Measurements from ENCODE around the gene SH2D3A.

The SH2D3A gene

DNA sequence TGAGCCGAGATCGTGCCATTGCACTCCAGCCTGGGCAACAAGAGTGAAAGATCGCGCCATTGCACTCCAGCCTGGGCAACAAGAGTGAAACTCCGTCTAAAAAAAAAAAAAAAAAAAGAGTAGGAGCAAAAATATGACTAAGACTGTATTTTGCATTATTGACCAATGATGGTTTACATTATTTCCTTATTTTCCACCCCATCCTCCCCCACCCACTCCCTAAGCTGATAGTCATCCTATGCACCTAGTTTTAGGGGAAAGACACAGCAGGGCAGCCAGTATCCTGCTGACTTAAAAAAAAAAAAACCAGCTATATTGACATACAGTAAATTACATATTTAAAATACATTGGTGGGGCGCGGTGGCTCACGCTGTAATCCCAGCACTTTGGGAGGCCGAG is 30.4 kb upstream of the SH2D3A start:
- TF ChIP-seq, protein P1, sequence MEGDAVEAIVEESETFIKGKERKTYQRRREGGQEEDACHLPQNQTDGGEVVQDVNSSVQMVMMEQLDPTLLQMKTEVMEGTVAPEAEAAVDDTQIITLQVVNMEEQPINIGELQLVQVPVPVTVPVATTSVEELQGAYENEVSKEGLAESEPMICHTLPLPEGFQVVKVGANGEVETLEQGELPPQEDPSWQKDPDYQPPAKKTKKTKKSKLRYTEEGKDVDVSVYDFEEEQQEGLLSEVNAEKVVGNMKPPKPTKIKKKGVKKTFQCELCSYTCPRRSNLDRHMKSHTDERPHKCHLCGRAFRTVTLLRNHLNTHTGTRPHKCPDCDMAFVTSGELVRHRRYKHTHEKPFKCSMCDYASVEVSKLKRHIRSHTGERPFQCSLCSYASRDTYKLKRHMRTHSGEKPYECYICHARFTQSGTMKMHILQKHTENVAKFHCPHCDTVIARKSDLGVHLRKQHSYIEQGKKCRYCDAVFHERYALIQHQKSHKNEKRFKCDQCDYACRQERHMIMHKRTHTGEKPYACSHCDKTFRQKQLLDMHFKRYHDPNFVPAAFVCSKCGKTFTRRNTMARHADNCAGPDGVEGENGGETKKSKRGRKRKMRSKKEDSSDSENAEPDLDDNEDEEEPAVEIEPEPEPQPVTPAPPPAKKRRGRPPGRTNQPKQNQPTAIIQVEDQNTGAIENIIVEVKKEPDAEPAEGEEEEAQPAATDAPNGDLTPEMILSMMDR (IDR thresholded peaks at IDR 0.05): no peak
- DNase-seq (ENCODE audit: low spot score): no peak
- Histone ChIP-seq H3K27ac (no peak overlapping the region), H3K4me3 (no peak overlapping the region)

DNA sequence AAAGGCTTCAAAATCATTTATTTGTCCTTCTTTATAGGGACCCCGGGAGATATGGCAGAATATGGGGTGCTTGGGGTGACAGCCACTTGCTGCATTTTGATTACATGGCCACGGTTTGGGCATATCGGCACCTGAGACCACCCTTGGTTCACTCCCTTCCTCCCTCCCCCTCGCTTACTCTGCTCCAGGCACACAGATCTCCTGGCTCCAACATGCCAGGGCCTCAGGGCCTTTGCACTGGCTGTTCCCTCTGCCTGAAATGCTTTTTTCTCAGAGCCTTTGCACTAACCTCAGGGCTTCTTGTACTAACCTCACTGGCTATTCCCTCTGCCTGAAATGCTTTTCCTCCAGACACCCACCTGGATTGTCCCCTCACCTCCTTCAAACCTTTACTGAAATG is 29.0 kb upstream of the SH2D3A start:
- H3K27ac ChIP-seq: no peak overlapping the region
- no peak overlapping the region for H3K4me3 ChIP-seq
- DNase-seq (ENCODE audit: low spot score): no peak
- TF ChIP-seq, protein P1 (IDR thresholded peaks at IDR 0.05): no peak

DNA sequence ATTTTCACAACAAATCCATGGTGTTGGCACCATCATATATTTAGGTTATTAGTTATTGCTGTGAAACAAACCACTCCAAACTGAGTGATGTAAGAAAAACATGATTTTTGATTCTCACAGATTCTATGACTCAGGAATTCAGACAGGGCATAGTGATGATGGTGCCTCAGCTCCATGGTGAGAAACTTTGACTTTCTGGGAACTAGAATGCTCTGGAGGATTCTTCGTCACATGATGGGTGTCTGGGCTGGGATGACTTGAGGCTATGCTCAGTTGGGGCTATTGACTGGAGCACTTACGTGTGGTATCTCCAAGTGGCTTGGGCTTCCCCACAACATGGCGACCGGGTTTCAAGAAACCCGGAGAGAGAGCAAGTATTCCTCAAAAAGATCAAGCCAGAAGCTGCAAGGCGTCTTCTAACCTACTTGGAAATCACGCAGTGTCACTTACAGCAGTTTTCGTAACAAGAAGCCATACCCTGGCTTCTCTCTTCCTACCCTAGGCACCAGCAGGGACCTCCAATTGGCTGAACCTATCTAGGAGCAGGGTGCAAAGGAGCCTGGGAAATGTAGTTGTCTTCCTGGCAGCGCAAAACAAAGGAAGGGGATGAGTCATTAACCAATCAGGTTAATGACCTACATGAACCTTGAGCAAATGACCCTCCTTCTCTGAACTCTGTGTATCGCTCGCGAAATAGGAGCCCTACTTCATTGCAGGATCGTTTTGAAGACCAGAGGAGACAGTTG is 27.6 kb upstream of the SH2D3A start:
- TF ChIP-seq, protein P1 (IDR thresholded peaks at IDR 0.05): no peak
- no peak overlapping the region for H3K4me3 ChIP-seq
- H3K27ac ChIP-seq: no peak overlapping the region
- DNase-seq (ENCODE audit: low spot score): no peak

DNA sequence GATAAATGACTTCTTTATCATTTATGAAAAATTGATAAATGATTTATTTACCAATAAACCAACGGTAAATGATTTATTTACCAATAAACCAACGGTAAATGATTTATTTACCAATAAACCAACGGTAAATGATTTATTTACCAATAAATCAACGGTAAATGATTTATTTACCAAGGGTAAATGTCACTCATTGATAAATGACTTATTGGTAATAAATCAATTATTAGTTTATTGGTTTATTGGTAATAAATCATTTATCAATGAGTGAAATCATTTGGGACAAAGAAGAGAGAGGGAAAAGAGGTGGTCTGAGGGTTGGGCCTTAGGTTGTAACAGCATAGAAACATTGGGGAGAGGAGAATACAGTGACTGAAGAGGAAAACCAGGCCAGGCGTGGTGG is 26.7 kb upstream of the SH2D3A start:
- TF ChIP-seq, protein P1 (IDR thresholded peaks at IDR 0.05): no peak
- DNase-seq (ENCODE audit: low spot score): no peak
- H3K27ac ChIP-seq: no peak overlapping the region
- no peak overlapping the region for H3K4me3 ChIP-seq

DNA sequence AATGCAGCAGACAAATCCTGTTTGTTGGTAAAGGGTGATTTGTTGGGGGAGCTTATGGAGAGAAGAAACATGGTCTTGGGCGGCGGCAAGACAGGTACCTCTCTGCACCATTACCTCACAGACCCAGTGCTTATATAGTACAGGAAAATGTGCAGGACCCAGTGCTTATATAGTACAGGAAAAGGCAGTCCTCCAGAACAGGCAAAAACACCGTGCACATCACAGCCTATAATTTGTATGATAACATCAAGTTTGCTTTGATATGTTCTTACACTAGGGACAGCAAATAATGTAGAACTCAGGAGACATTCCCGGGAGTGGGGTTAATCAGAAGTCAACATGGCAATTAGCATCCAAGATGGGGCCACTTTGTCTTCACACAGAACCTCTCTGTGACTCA is 26.2 kb upstream of the SH2D3A start:
- Histone ChIP-seq H3K4me3 (no peak overlapping the region), H3K27ac (no peak overlapping the region)
- DNase-seq (ENCODE audit: low spot score): no peak
- TF ChIP-seq, protein P1 (IDR thresholded peaks at IDR 0.05): no peak

DNA sequence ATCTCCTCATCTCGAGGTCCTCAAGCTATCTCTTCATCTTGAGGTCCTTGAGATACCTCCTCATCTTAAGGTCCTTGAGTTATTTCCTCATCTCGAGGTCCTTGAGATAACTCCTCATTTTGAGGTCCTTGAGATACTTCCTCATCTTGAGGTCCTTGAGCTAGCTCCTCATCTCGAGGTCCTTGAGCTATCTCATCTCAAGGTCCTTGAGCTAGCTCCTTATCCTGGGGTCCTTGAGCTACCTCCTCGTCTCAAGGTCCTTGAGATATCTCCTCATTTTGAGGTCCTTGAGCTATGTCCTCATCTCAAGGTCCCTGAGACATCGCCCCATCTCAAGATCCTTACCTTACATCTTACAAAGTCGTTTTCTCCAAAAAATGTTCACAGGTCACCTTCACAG is 24.0 kb upstream of the SH2D3A start:
- DNase-seq (ENCODE audit: low spot score): no peak
- TF ChIP-seq, protein P1 (IDR thresholded peaks at IDR 0.05): no peak
- Histone ChIP-seq H3K4me3 (no peak overlapping the region), H3K27ac (no peak overlapping the region)
